Activated T-cell treated with anti-CD3 and anti-CD28 coated beads, Interleukin-2, amount 50 U/mL, for 48 hours (primary cell): ENCODE data around the gene NAT16.

Source experiments
- DNase-seq, 2 experiments: peaks; one replicate each; pipeline ENCODE4 v3.0.0-alpha.2; 2020

The NAT16 gene

GRCh38 chr7:101170617-101171441, 9.3 kb downstream of the NAT16 start:
- DNase-seq: no peak

GRCh38 chr7:101169838-101170551, 10.1 kb downstream of the NAT16 start:
- DNase-seq: peak; percentile 90 to 92

GRCh38 chr7:101169110-101169837, 10.8 kb downstream of the NAT16 start:
- peak in 1 of 2 experiments; percentile 20 for DNase-seq

- peak in 1 of 2 experiments; percentile 35 for DNase-seq
Measured at GRCh38 chr7:101168412-101169049, 11.6 kb downstream of the NAT16 start.

- DNase-seq: no peak
Measured at GRCh38 chr7:101167645-101168411, 12.3 kb downstream of the NAT16 start.

- DNase-seq: no peak
Measured at GRCh38 chr7:101166909-101167644, 13.0 kb downstream of the NAT16 start.

GRCh38 chr7:101166648-101166908, 13.5 kb downstream of the NAT16 start:
- DNase-seq: no peak

GRCh38 chr7:101165958-101166647, 14.0 kb downstream of the NAT16 start:
- DNase-seq: no peak

- peak; percentile 95 to 96 for DNase-seq
Measured at GRCh38 chr7:101165075-101165957, 14.8 kb downstream of the NAT16 start, which contains the start of gene VGF. Gene VGF, minus strand, starts transcription at chr7:101165569. Its CDS starts 726 bp downstream, at chr7:101164843.

GRCh38 chr7:101164071-101164840, 15.8 kb downstream of the NAT16 start:
- peak in 1 of 2 experiments; percentile 42 for DNase-seq

- DNase-seq: peak in 1 of 2 experiments; percentile 40
Measured at GRCh38 chr7:101163279-101164070, 16.6 kb downstream of the NAT16 start.

GRCh38 chr7:101162551-101163278, 17.4 kb downstream of the NAT16 start:
- peak in 1 of 2 experiments; percentile 47 for DNase-seq

- DNase-seq: no peak
Measured at GRCh38 chr7:101161692-101162471, 18.2 kb downstream of the NAT16 start.

GRCh38 chr7:101160910-101161309, 19.2 kb downstream of the NAT16 start:
- no peak for DNase-seq

- DNase-seq: no peak
Measured at GRCh38 chr7:101159696-101160674, 20.1 kb downstream of the NAT16 start.
